ENCODE measurements around the gene SFMBT1.
A peak's percentile ranks its signal among the peaks of the same experiment; 100 is the strongest.

The SFMBT1 gene

GRCh38 chr3:53003320-53003719 lies 42.6 kb downstream of the SFMBT1 start:
- no peak for DNase-seq (ENCODE audit: low read depth)
- TF ChIP-seq CTCF (conservative IDR thresholded peaks at IDR 0.05; ENCODE audit: control insufficient read depth, insufficient read depth, low read depth, low read length) = no peak

GRCh38 chr3:52998771-52999513 lies 46.9 kb downstream of the SFMBT1 start:
- H3K4me3 ChIP-seq (ENCODE audit: control insufficient read depth, low read depth, low read length) = no peak overlapping the region
- peak; percentile 11 for DNase-seq (ENCODE audit: low read depth)
- no peak for TF ChIP-seq CTCF (conservative IDR thresholded peaks at IDR 0.05; ENCODE audit: control insufficient read depth, insufficient read depth, low read depth, low read length)

More at GRCh38 chr3:53003320-53003719, 42.6 kb downstream of the SFMBT1 start:
- no peak overlapping the region for H3K4me3 ChIP-seq (ENCODE audit: control insufficient read depth, low read depth, low read length)

- no peak overlapping the region for H3K4me3 ChIP-seq (ENCODE audit: control insufficient read depth, low read depth, low read length)
- TF ChIP-seq CTCF (conservative IDR thresholded peaks at IDR 0.05; ENCODE audit: control insufficient read depth, insufficient read depth, low read depth, low read length) = no peak
- DNase-seq (ENCODE audit: low read depth) = no peak
Measured at GRCh38 chr3:52990637-52991036, 55.2 kb downstream of the SFMBT1 start.

GRCh38 chr3:52986938-52987337 lies 58.9 kb downstream of the SFMBT1 start:
- TF ChIP-seq CTCF (conservative IDR thresholded peaks at IDR 0.05; ENCODE audit: control insufficient read depth, insufficient read depth, low read depth, low read length) = peak; percentile 40
- peak; percentile 61 for DNase-seq (ENCODE audit: low read depth)
- no peak overlapping the region for H3K4me3 ChIP-seq (ENCODE audit: control insufficient read depth, low read depth, low read length)

- no peak for TF ChIP-seq CTCF (conservative IDR thresholded peaks at IDR 0.05; ENCODE audit: control insufficient read depth, insufficient read depth, low read depth, low read length)
- DNase-seq (ENCODE audit: low read depth) = peak; percentile 45
- H3K4me3 ChIP-seq (ENCODE audit: control insufficient read depth, low read depth, low read length) = no peak overlapping the region
Measured at GRCh38 chr3:52986049-52986448, 59.8 kb downstream of the SFMBT1 start.

GRCh38 chr3:52983828-52984227 lies 62.0 kb downstream of the SFMBT1 start:
- no peak for DNase-seq (ENCODE audit: low read depth)
- no peak overlapping the region for H3K4me3 ChIP-seq (ENCODE audit: control insufficient read depth, low read depth, low read length)
- no peak for TF ChIP-seq CTCF (conservative IDR thresholded peaks at IDR 0.05; ENCODE audit: control insufficient read depth, insufficient read depth, low read depth, low read length)
